Measurements from ENCODE around the gene SPEN. TPM values are rescaled to one million over a fixed set of nuclear protein-coding genes. Genes with fewer than 3 reads are reported as not detected.
A peak's percentile ranks its signal among the peaks of the same experiment; 100 is the strongest.

The SPEN gene
- total RNA-seq, 1 donor from 2014 or later = 54.0 TPM

GRCh38 chr1:15869413-15869812, 21.9 kb downstream of the SPEN start:
- Mint-ChIP-seq H3K27ac (ENCODE audit: unreplicated experiment) (no peak overlapping the region), H3K36me3 (ENCODE audit: unreplicated experiment) (peaks cover 19% of the 10 kb centered on the region), H3K4me3 (ENCODE audit: unreplicated experiment) (no peak overlapping the region), H3K9me3 (ENCODE audit: unreplicated experiment) (no peaks in the 10 kb centered on the region), H3K27me3 (ENCODE audit: unreplicated experiment) (no peaks in the 10 kb centered on the region), H3K4me1 (ENCODE audit: unreplicated experiment) (peaks cover 29% of the 10 kb centered on the region)
- no peak for TF ChIP-seq CTCF (IDR thresholded peaks at IDR 0.05)
- DNase-seq (ENCODE audit: extremely low spot score, unreplicated experiment) = no peak

- Mint-ChIP-seq H3K27me3 (ENCODE audit: unreplicated experiment) (no peaks in the 10 kb centered on the region), H3K36me3 (ENCODE audit: unreplicated experiment) (peaks cover 23% of the 10 kb centered on the region), H3K4me1 (ENCODE audit: unreplicated experiment) (peaks cover 29% of the 10 kb centered on the region), H3K4me3 (ENCODE audit: unreplicated experiment) (no peak overlapping the region), H3K27ac (ENCODE audit: unreplicated experiment) (peak overlapping the region; percentile 19), H3K9me3 (ENCODE audit: unreplicated experiment) (no peaks in the 10 kb centered on the region)
- TF ChIP-seq CTCF (IDR thresholded peaks at IDR 0.05) = no peak
- DNase-seq (ENCODE audit: extremely low spot score, unreplicated experiment) = no peak
These were observed 22.9 kb downstream of the SPEN start for GRCh38 chr1:15870421-15870820.

- Mint-ChIP-seq H3K27ac (ENCODE audit: unreplicated experiment) (no peak overlapping the region), H3K36me3 (ENCODE audit: unreplicated experiment) (peaks cover 33% of the 10 kb centered on the region), H3K4me3 (ENCODE audit: unreplicated experiment) (no peak overlapping the region), H3K9me3 (ENCODE audit: unreplicated experiment) (no peaks in the 10 kb centered on the region), H3K4me1 (ENCODE audit: unreplicated experiment) (peaks cover 15% of the 10 kb centered on the region), H3K27me3 (ENCODE audit: unreplicated experiment) (no peaks in the 10 kb centered on the region)
- no peak for DNase-seq (ENCODE audit: extremely low spot score, unreplicated experiment)
- no peak for TF ChIP-seq CTCF (IDR thresholded peaks at IDR 0.05)
These were observed 27.0 kb downstream of the SPEN start for GRCh38 chr1:15874471-15874870.

- no peak overlapping the region for H3K27ac Mint-ChIP-seq (ENCODE audit: unreplicated experiment)
- no peak overlapping the region for H3K4me3 Mint-ChIP-seq (ENCODE audit: unreplicated experiment)
- TF ChIP-seq CTCF (IDR thresholded peaks at IDR 0.05) = no peak
- no peak for DNase-seq (ENCODE audit: extremely low spot score, unreplicated experiment)
- H3K36me3 Mint-ChIP-seq (ENCODE audit: unreplicated experiment) = peaks cover 33% of the 10 kb centered on the region
- H3K9me3 Mint-ChIP-seq (ENCODE audit: unreplicated experiment) = no peaks in the 10 kb centered on the region
- H3K4me1 Mint-ChIP-seq (ENCODE audit: unreplicated experiment) = peaks cover 13% of the 10 kb centered on the region
- H3K27me3 Mint-ChIP-seq (ENCODE audit: unreplicated experiment) = no peaks in the 10 kb centered on the region
These were observed 29.0 kb downstream of the SPEN start for GRCh38 chr1:15876357-15877055.

- no peak for TF ChIP-seq CTCF (IDR thresholded peaks at IDR 0.05)
- no peak for DNase-seq (ENCODE audit: extremely low spot score, unreplicated experiment)
- Mint-ChIP-seq H3K36me3 (ENCODE audit: unreplicated experiment) (peaks cover 3% of the 10 kb centered on the region), H3K4me1 (ENCODE audit: unreplicated experiment) (peaks cover 62% of the 10 kb centered on the region), H3K9me3 (ENCODE audit: unreplicated experiment) (no peaks in the 10 kb centered on the region), H3K27me3 (ENCODE audit: unreplicated experiment) (no peaks in the 10 kb centered on the region), H3K4me3 (ENCODE audit: unreplicated experiment) (no peak overlapping the region), H3K27ac (ENCODE audit: unreplicated experiment) (peak overlapping the region; percentile 100)
These were observed 34.5 kb downstream of the SPEN start for GRCh38 chr1:15881961-15882360.

Measured in osteocyte (in vitro differentiated cells).